ENCODE measurements around the gene KANSL3. TPM values are rescaled to one million over a fixed set of nuclear protein-coding genes. Genes with fewer than 3 reads are reported as not detected.

The KANSL3 gene
- total and polyA plus RNA-seq, 4 experiments from 2014 or later, result 13.3 to 69.7 (median 40.2) TPM

GRCh38 chr2:96602330-96602823, 35.7 kb downstream of the KANSL3 start:
- ChIA-PET POLR2A (ENCODE audit: partially characterized antibody) (no interaction called here), CTCF (ENCODE audit: partially characterized antibody) (interaction anchor here (0.8 to 1.2 kb wide), 4 partner anchors 8 to 256 kb away, joined by 3 to 4 read pairs (median 3); partner anchors contain the start of gene ANKRD39)
- peak in 2 of 5 donors; percentile 7 to 11 for DNase-seq
- Histone ChIP-seq H3K4me3 (ENCODE audit: low read length in 2 of 2) (no peak overlapping the region), H3K4me1 (ENCODE audit: insufficient read depth, low read length) (no peaks in the 10 kb centered on the region), H3K27ac (ENCODE audit: low read depth, low read length) (no peak overlapping the region), H3K36me3 (ENCODE audit: insufficient read depth, low read length) (peaks cover 71% of the 10 kb centered on the region), H3K27me3 (ENCODE audit: insufficient read depth, low read length) (no peaks in the 10 kb centered on the region), H3K9me3 (ENCODE audit: control insufficient read depth in 1 of 2, low read length in 2 of 2) (no peaks in the 10 kb centered on the region)
- Mint-ChIP-seq H3K9me3 (no peaks in the 10 kb centered on the region), H3K36me3 (peaks cover 73 to 91% of the 10 kb centered on the region in 2 donors), H3K27me3 (no peaks in the 10 kb centered on the region), H3K27ac (peak overlapping the region in 4 of 7 donors; percentile 17 to 58 (median 34)), H3K4me1 (peaks cover 1 to 12% (median 10%) of the 10 kb centered on the region in 4 donors), H3K4me3 (no peak overlapping the region)
- intact Hi-C loops (cut with micrococcal nuclease), result loop anchor here (1.0 to 5.0 kb wide), 2 partner anchors 158 to 200 kb away; partner anchors contain the start of gene CNNM4

- H3K4me1 Mint-ChIP-seq, result peaks cover 0 to 13% (median 9%) of the 10 kb centered on the region in 4 donors
- Histone ChIP-seq H3K36me3 (ENCODE audit: insufficient read depth, low read length) (peaks cover 64% of the 10 kb centered on the region), H3K9me3 (ENCODE audit: control insufficient read depth in 1 of 2, low read length in 2 of 2) (no peaks in the 10 kb centered on the region), H3K4me1 (ENCODE audit: insufficient read depth, low read length) (no peaks in the 10 kb centered on the region), H3K27ac (ENCODE audit: low read depth, low read length) (no peak overlapping the region), H3K27me3 (ENCODE audit: insufficient read depth, low read length) (no peaks in the 10 kb centered on the region), H3K4me3 (ENCODE audit: low read length in 2 of 2) (no peak overlapping the region)
- H3K27ac Mint-ChIP-seq, result peak overlapping the region; percentile 50 to 86 (median 60)
- H3K36me3 Mint-ChIP-seq, result peaks cover 66 to 90% of the 10 kb centered on the region in 2 donors
- no peak for DNase-seq
- ChIA-PET CTCF (ENCODE audit: partially characterized antibody) (interaction anchor here (0.8 to 1.2 kb wide), 4 partner anchors 160 to 256 kb away, joined by 3 to 4 read pairs (median 4); partner anchors contain the start of gene ANKRD39), POLR2A (ENCODE audit: partially characterized antibody) (no interaction called here)
- intact Hi-C loops (cut with micrococcal nuclease), result loop anchor here (1.0 to 5.0 kb wide), 2 partner anchors 159 to 201 kb away; partner anchors contain the start of gene CNNM4
- H3K4me3 Mint-ChIP-seq, result no peak overlapping the region
- no peaks in the 10 kb centered on the region for H3K27me3 Mint-ChIP-seq
- no peaks in the 10 kb centered on the region for H3K9me3 Mint-ChIP-seq
These were observed 36.5 kb downstream of the KANSL3 start for GRCh38 chr2:96601382-96602292.

GRCh38 chr2:96599941-96600340, 38.2 kb downstream of the KANSL3 start:
- H3K4me1 Mint-ChIP-seq, result peaks cover 8 to 20% (median 17%) of the 10 kb centered on the region in 4 donors
- no peaks in the 10 kb centered on the region for H3K9me3 Mint-ChIP-seq
- H3K4me3 Mint-ChIP-seq, result no peak overlapping the region
- H3K9me3 ChIP-seq (ENCODE audit: control insufficient read depth in 1 of 2, low read length in 2 of 2), result no peaks in the 10 kb centered on the region
- H3K4me1 ChIP-seq (ENCODE audit: insufficient read depth, low read length), result peaks cover 10% of the 10 kb centered on the region
- H3K36me3 Mint-ChIP-seq, result peaks cover 54 to 83% of the 10 kb centered on the region in 2 donors
- ChIA-PET CTCF (ENCODE audit: partially characterized antibody) (no interaction called here), POLR2A (ENCODE audit: partially characterized antibody) (no interaction called here)
- DNase-seq, result no peak
- peaks cover 53% of the 10 kb centered on the region for H3K36me3 ChIP-seq (ENCODE audit: insufficient read depth, low read length)
- H3K27me3 ChIP-seq (ENCODE audit: insufficient read depth, low read length), result no peaks in the 10 kb centered on the region
- H3K27ac Mint-ChIP-seq, result peak overlapping the region in 4 of 7 donors; percentile 9 to 47 (median 26)
- no peak overlapping the region for H3K27ac ChIP-seq (ENCODE audit: low read depth, low read length)
- H3K4me3 ChIP-seq (ENCODE audit: low read length in 2 of 2), result no peak overlapping the region
- intact Hi-C loops (cut with micrococcal nuclease), result loop anchor here (5.0 kb wide), 1 partner anchor 202 kb away; no protein-coding TSS in a partner anchor
- H3K27me3 Mint-ChIP-seq, result no peaks in the 10 kb centered on the region

GRCh38 chr2:96596596-96596995, 41.5 kb downstream of the KANSL3 start:
- H3K36me3 Mint-ChIP-seq, result peaks cover 48 to 74% of the 10 kb centered on the region in 2 donors
- intact Hi-C loops (cut with micrococcal nuclease), result no loop called here
- H3K27me3 Mint-ChIP-seq, result no peaks in the 10 kb centered on the region
- peak overlapping the region in 4 of 7 donors; percentile 9 to 75 (median 66) for H3K27ac Mint-ChIP-seq
- no peak overlapping the region for H3K4me3 Mint-ChIP-seq
- CTCF ChIA-PET (ENCODE audit: partially characterized antibody), result no interaction called here
- H3K4me3 ChIP-seq (ENCODE audit: low read length in 2 of 2), result no peak overlapping the region
- peaks cover 40% of the 10 kb centered on the region for H3K4me1 ChIP-seq (ENCODE audit: insufficient read depth, low read length)
- peaks cover 30% of the 10 kb centered on the region for H3K36me3 ChIP-seq (ENCODE audit: insufficient read depth, low read length)
- POLR2A ChIA-PET (ENCODE audit: partially characterized antibody), result no interaction called here
- DNase-seq, result no peak
- no peaks in the 10 kb centered on the region for H3K27me3 ChIP-seq (ENCODE audit: insufficient read depth, low read length)
- peaks cover 31 to 44% (median 37%) of the 10 kb centered on the region in 4 donors for H3K4me1 Mint-ChIP-seq
- no peak overlapping the region for H3K27ac ChIP-seq (ENCODE audit: low read depth, low read length)
- H3K9me3 Mint-ChIP-seq, result no peaks in the 10 kb centered on the region
- no peaks in the 10 kb centered on the region for H3K9me3 ChIP-seq (ENCODE audit: control insufficient read depth in 1 of 2, low read length in 2 of 2)

GRCh38 chr2:96594691-96595152, 43.4 kb downstream of the KANSL3 start:
- Histone ChIP-seq H3K4me3 (ENCODE audit: low read length in 2 of 2) (no peak overlapping the region), H3K27me3 (ENCODE audit: insufficient read depth, low read length) (no peaks in the 10 kb centered on the region), H3K9me3 (ENCODE audit: control insufficient read depth in 1 of 2, low read length in 2 of 2) (no peaks in the 10 kb centered on the region), H3K27ac (ENCODE audit: low read depth, low read length) (peak overlapping the region; percentile 10), H3K36me3 (ENCODE audit: insufficient read depth, low read length) (peaks cover 17% of the 10 kb centered on the region), H3K4me1 (ENCODE audit: insufficient read depth, low read length) (peaks cover 40% of the 10 kb centered on the region)
- peak overlapping the region in 7 of 8 donors; percentile 35 to 79 (median 62) for H3K4me3 Mint-ChIP-seq
- H3K36me3 Mint-ChIP-seq, result peaks cover 33 to 63% of the 10 kb centered on the region in 2 donors
- ChIA-PET CTCF (ENCODE audit: partially characterized antibody) (interaction anchor here (0.8 to 1.8 kb wide), 10 partner anchors 8 to 456 kb away, joined by 3 to 7 read pairs (median 3); no protein-coding TSS in a partner anchor), POLR2A (ENCODE audit: partially characterized antibody) (interaction anchor here (0.8 to 2.1 kb wide), 10 partner anchors 23 to 368 kb away, joined by 3 to 12 read pairs (median 4); partner anchors contain the start of genes ARID5A and KANSL3)
- DNase-seq, result peak in 4 of 5 donors; percentile 42 to 55 (median 50)
- H3K27ac Mint-ChIP-seq, result peak overlapping the region; percentile 78 to 93 (median 88)
- H3K4me1 Mint-ChIP-seq, result peaks cover 35 to 46% (median 39%) of the 10 kb centered on the region in 4 donors
- intact Hi-C loops (cut with micrococcal nuclease), result no loop called here
- no peaks in the 10 kb centered on the region for H3K9me3 Mint-ChIP-seq
- no peaks in the 10 kb centered on the region for H3K27me3 Mint-ChIP-seq

GRCh38 chr2:96594282-96594681, 43.8 kb downstream of the KANSL3 start:
- POLR2A ChIA-PET (ENCODE audit: partially characterized antibody), result interaction anchor here (0.8 to 2.1 kb wide), 11 partner anchors 13 to 369 kb away, joined by 3 to 12 read pairs (median 4); partner anchors contain the start of genes ARID5A and KANSL3

More at GRCh38 chr2:96594282-96594681, 43.8 kb downstream of the KANSL3 start:
- H3K4me3 ChIP-seq (ENCODE audit: low read length in 2 of 2), result no peak overlapping the region
- Mint-ChIP-seq H3K27ac (peak overlapping the region; percentile 78 to 93 (median 88)), H3K4me3 (peak overlapping the region in 7 of 8 donors; percentile 35 to 79 (median 62)), H3K9me3 (no peaks in the 10 kb centered on the region), H3K4me1 (peaks cover 37 to 46% (median 40%) of the 10 kb centered on the region in 4 donors), H3K36me3 (peaks cover 33 to 59% of the 10 kb centered on the region in 2 donors), H3K27me3 (no peaks in the 10 kb centered on the region)
- no peaks in the 10 kb centered on the region for H3K9me3 ChIP-seq (ENCODE audit: control insufficient read depth in 1 of 2, low read length in 2 of 2)
- H3K27ac ChIP-seq (ENCODE audit: low read depth, low read length), result peak overlapping the region; percentile 10
- H3K36me3 ChIP-seq (ENCODE audit: insufficient read depth, low read length), result peaks cover 16% of the 10 kb centered on the region
- peaks cover 40% of the 10 kb centered on the region for H3K4me1 ChIP-seq (ENCODE audit: insufficient read depth, low read length)
- CTCF ChIA-PET (ENCODE audit: partially characterized antibody), result interaction anchor here (0.8 to 1.8 kb wide), 11 partner anchors 8 to 455 kb away, joined by 3 to 7 read pairs (median 3); no protein-coding TSS in a partner anchor
- intact Hi-C loops (cut with micrococcal nuclease), result no loop called here
- H3K27me3 ChIP-seq (ENCODE audit: insufficient read depth, low read length), result no peaks in the 10 kb centered on the region
- no peak for DNase-seq

Measured in CD4-positive, alpha-beta memory T cell (primary cell).